ENCODE results near the gene MSI2. TPM values are rescaled to one million over a fixed set of nuclear protein-coding genes. Genes with fewer than 3 reads are reported as not detected.
A peak's percentile ranks its signal among the peaks of the same experiment; 100 is the strongest.

MSI2 gene
- total RNA-seq, 2 experiments from 2014 or later: 65.7 to 71.9 TPM

- Mint-ChIP-seq H3K36me3 (no peaks in the 10 kb centered on the region), H3K4me1 (ENCODE audit: low read depth) (peaks cover 2% of the 10 kb centered on the region), H3K9me3 (no peaks in the 10 kb centered on the region), H3K27me3 (no peaks in the 10 kb centered on the region), H3K4me3 (no peak overlapping the region), H3K27ac (no peak overlapping the region)
- POLR2A ChIA-PET: no interaction called here
- CTCF ChIA-PET: interaction anchor here (0.9 to 1.9 kb wide), 3 partner anchors 20 to 408 kb away, joined by 3 to 10 read pairs (median 3); no protein-coding TSS in a partner anchor
- no peak for DNase-seq
- intact Hi-C loops (cut with micrococcal nuclease): no loop called here
Measured at GRCh38 chr17:57651451-57651850, 395.1 kb downstream of the MSI2 start.

- H3K27me3 Mint-ChIP-seq: no peaks in the 10 kb centered on the region
- DNase-seq: no peak
- POLR2A ChIA-PET: no interaction called here
- no peaks in the 10 kb centered on the region for H3K4me1 Mint-ChIP-seq (ENCODE audit: low read depth)
- H3K27ac Mint-ChIP-seq: no peak overlapping the region
- H3K9me3 Mint-ChIP-seq: no peaks in the 10 kb centered on the region
- H3K4me3 Mint-ChIP-seq: no peak overlapping the region
- CTCF ChIA-PET: interaction anchor here (0.9 to 1.6 kb wide), 2 partner anchors 181 to 409 kb away, joined by 3 read pairs; no protein-coding TSS in a partner anchor
- intact Hi-C loops (cut with micrococcal nuclease): no loop called here
- H3K36me3 Mint-ChIP-seq: no peaks in the 10 kb centered on the region
Measured at GRCh38 chr17:57651996-57652395, 395.7 kb downstream of the MSI2 start.

- no peak overlapping the region for H3K27ac Mint-ChIP-seq
- CTCF ChIA-PET: interaction anchor here (1.6 kb wide), 1 partner anchor 410 kb away, joined by 3 read pairs; no protein-coding TSS in a partner anchor
- H3K27me3 Mint-ChIP-seq: no peaks in the 10 kb centered on the region
- no peak for DNase-seq
- no peaks in the 10 kb centered on the region for H3K4me1 Mint-ChIP-seq (ENCODE audit: low read depth)
- H3K4me3 Mint-ChIP-seq: no peak overlapping the region
- POLR2A ChIA-PET: no interaction called here
- H3K36me3 Mint-ChIP-seq: peaks cover 2% of the 10 kb centered on the region
- intact Hi-C loops (cut with micrococcal nuclease): no loop called here
- H3K9me3 Mint-ChIP-seq: no peaks in the 10 kb centered on the region
Measured at GRCh38 chr17:57652811-57653210, 396.5 kb downstream of the MSI2 start.

- no peak for DNase-seq
- intact Hi-C loops (cut with micrococcal nuclease): no loop called here
- H3K36me3 Mint-ChIP-seq: peaks cover 3% of the 10 kb centered on the region
- H3K4me1 Mint-ChIP-seq (ENCODE audit: low read depth): no peaks in the 10 kb centered on the region
- H3K4me3 Mint-ChIP-seq: no peak overlapping the region
- no peak overlapping the region for H3K27ac Mint-ChIP-seq
- POLR2A ChIA-PET: no interaction called here
- H3K27me3 Mint-ChIP-seq: no peaks in the 10 kb centered on the region
- no peaks in the 10 kb centered on the region for H3K9me3 Mint-ChIP-seq
- CTCF ChIA-PET: no interaction called here
Measured at GRCh38 chr17:57653279-57653678, 397.0 kb downstream of the MSI2 start.

- H3K4me3 Mint-ChIP-seq: no peak overlapping the region
- ChIA-PET CTCF (interaction anchor here (1.9 kb wide), 1 partner anchor 411 kb away, joined by 5 read pairs; no protein-coding TSS in a partner anchor), POLR2A (interaction anchor here (0.7 kb wide), 1 partner anchor 687 kb away, joined by 3 read pairs; no protein-coding TSS in a partner anchor)
- H3K4me1 Mint-ChIP-seq (ENCODE audit: low read depth): no peaks in the 10 kb centered on the region
- intact Hi-C loops (cut with micrococcal nuclease): no loop called here
- H3K27me3 Mint-ChIP-seq: no peaks in the 10 kb centered on the region
- peaks cover 3% of the 10 kb centered on the region for H3K36me3 Mint-ChIP-seq
- H3K27ac Mint-ChIP-seq: no peak overlapping the region
- DNase-seq: no peak
- no peaks in the 10 kb centered on the region for H3K9me3 Mint-ChIP-seq
Measured at GRCh38 chr17:57654040-57654775, 397.9 kb downstream of the MSI2 start.

- Mint-ChIP-seq H3K27me3 (no peaks in the 10 kb centered on the region), H3K9me3 (no peaks in the 10 kb centered on the region), H3K4me1 (ENCODE audit: low read depth) (no peaks in the 10 kb centered on the region), H3K27ac (no peak overlapping the region), H3K36me3 (peaks cover 3% of the 10 kb centered on the region), H3K4me3 (no peak overlapping the region)
- intact Hi-C loops (cut with micrococcal nuclease): no loop called here
- CTCF ChIA-PET: interaction anchor here (1.9 kb wide), 1 partner anchor 412 kb away, joined by 5 read pairs; no protein-coding TSS in a partner anchor
- no peak for DNase-seq
- POLR2A ChIA-PET: no interaction called here
Measured at GRCh38 chr17:57655553-57655952, 399.2 kb downstream of the MSI2 start.

- intact Hi-C loops (cut with micrococcal nuclease): no loop called here
- CTCF ChIA-PET: interaction anchor here (0.9 to 1.0 kb wide), 2 partner anchors 14 to 414 kb away, joined by 3 to 4 read pairs; no protein-coding TSS in a partner anchor
- Mint-ChIP-seq H3K27ac (no peak overlapping the region), H3K36me3 (peaks cover 3% of the 10 kb centered on the region), H3K27me3 (no peaks in the 10 kb centered on the region), H3K9me3 (no peaks in the 10 kb centered on the region), H3K4me1 (ENCODE audit: low read depth) (no peaks in the 10 kb centered on the region), H3K4me3 (no peak overlapping the region)
- POLR2A ChIA-PET: no interaction called here
- no peak for DNase-seq
Measured at GRCh38 chr17:57657211-57657610, 400.9 kb downstream of the MSI2 start.

GRCh38 chr17:57662041-57662440, 405.7 kb downstream of the MSI2 start:
- Mint-ChIP-seq H3K36me3 (peaks cover 3% of the 10 kb centered on the region), H3K4me1 (ENCODE audit: low read depth) (no peaks in the 10 kb centered on the region), H3K27me3 (no peaks in the 10 kb centered on the region), H3K4me3 (no peak overlapping the region), H3K9me3 (no peaks in the 10 kb centered on the region), H3K27ac (no peak overlapping the region)
- intact Hi-C loops (cut with micrococcal nuclease): no loop called here
- POLR2A ChIA-PET: no interaction called here
- CTCF ChIA-PET: interaction anchor here (0.9 to 5.4 kb wide), 4 partner anchors 10 to 419 kb away, joined by 3 to 31 read pairs (median 5); no protein-coding TSS in a partner anchor
- DNase-seq: no peak

GRCh38 chr17:57662644-57663308, 406.5 kb downstream of the MSI2 start:
- intact Hi-C loops (cut with micrococcal nuclease): no loop called here
- ChIA-PET CTCF (interaction anchor here (0.9 to 5.4 kb wide), 3 partner anchors 9 to 65 kb away, joined by 3 to 31 read pairs (median 6); no protein-coding TSS in a partner anchor), POLR2A (interaction anchor here (0.8 kb wide), 1 partner anchor 17 kb away, joined by 3 read pairs; no protein-coding TSS in a partner anchor)
- no peaks in the 10 kb centered on the region for H3K9me3 Mint-ChIP-seq
- no peak overlapping the region for H3K27ac Mint-ChIP-seq
- H3K4me3 Mint-ChIP-seq: no peak overlapping the region
- H3K36me3 Mint-ChIP-seq: peaks cover 3% of the 10 kb centered on the region
- no peaks in the 10 kb centered on the region for H3K4me1 Mint-ChIP-seq (ENCODE audit: low read depth)
- no peaks in the 10 kb centered on the region for H3K27me3 Mint-ChIP-seq
- peak; percentile 52 for DNase-seq

GRCh38 chr17:57663326-57664070, 407.2 kb downstream of the MSI2 start:
- Mint-ChIP-seq H3K4me3 (no peak overlapping the region), H3K27ac (no peak overlapping the region), H3K36me3 (peaks cover 2% of the 10 kb centered on the region), H3K4me1 (ENCODE audit: low read depth) (no peaks in the 10 kb centered on the region), H3K27me3 (no peaks in the 10 kb centered on the region), H3K9me3 (no peaks in the 10 kb centered on the region)
- ChIA-PET POLR2A (interaction anchor here (0.8 kb wide), 1 partner anchor 17 kb away, joined by 3 read pairs; no protein-coding TSS in a partner anchor), CTCF (interaction anchor here (1.5 to 5.4 kb wide), 3 partner anchors 8 to 420 kb away, joined by 5 to 31 read pairs (median 6); no protein-coding TSS in a partner anchor)
- intact Hi-C loops (cut with micrococcal nuclease): no loop called here
- no peak for DNase-seq

GRCh38 chr17:57665128-57665527, 408.8 kb downstream of the MSI2 start:
- peaks cover 2% of the 10 kb centered on the region for H3K4me1 Mint-ChIP-seq (ENCODE audit: low read depth)
- POLR2A ChIA-PET: no interaction called here
- no peaks in the 10 kb centered on the region for H3K9me3 Mint-ChIP-seq
- intact Hi-C loops (cut with micrococcal nuclease): no loop called here
- no peak overlapping the region for H3K4me3 Mint-ChIP-seq
- DNase-seq: peak; percentile 3
- CTCF ChIA-PET: interaction anchor here (0.8 kb wide), 1 partner anchor 139 kb away, joined by 4 read pairs; no protein-coding TSS in a partner anchor
- peaks cover 2% of the 10 kb centered on the region for H3K36me3 Mint-ChIP-seq
- H3K27ac Mint-ChIP-seq: no peak overlapping the region
- H3K27me3 Mint-ChIP-seq: no peaks in the 10 kb centered on the region

GRCh38 chr17:57665696-57666095, 409.4 kb downstream of the MSI2 start:
- no peak overlapping the region for H3K27ac Mint-ChIP-seq
- CTCF ChIA-PET: interaction anchor here (1.1 to 1.5 kb wide), 2 partner anchors 67 to 423 kb away, joined by 4 to 5 read pairs; no protein-coding TSS in a partner anchor
- no peak overlapping the region for H3K4me3 Mint-ChIP-seq
- peaks cover 7% of the 10 kb centered on the region for H3K4me1 Mint-ChIP-seq (ENCODE audit: low read depth)
- H3K36me3 Mint-ChIP-seq: peaks cover 2% of the 10 kb centered on the region
- POLR2A ChIA-PET: no interaction called here
- no peak for DNase-seq
- intact Hi-C loops (cut with micrococcal nuclease): no loop called here
- no peaks in the 10 kb centered on the region for H3K9me3 Mint-ChIP-seq
- no peaks in the 10 kb centered on the region for H3K27me3 Mint-ChIP-seq

Measured in activated CD4-positive, alpha-beta memory T cell treated with anti-CD3 and anti-CD28 coated beads for 36 hours (primary cell).